Inferior parietal cortex (tissue), 1 donor: ENCODE data around the gene PSRC1.

Experiments
- DNase-seq: peaks from one replicate; pipeline ENCODE4 v3.0.0-alpha.2; 2016; ENCODE audit errors: extremely low spot score

PSRC1 gene

DNA sequence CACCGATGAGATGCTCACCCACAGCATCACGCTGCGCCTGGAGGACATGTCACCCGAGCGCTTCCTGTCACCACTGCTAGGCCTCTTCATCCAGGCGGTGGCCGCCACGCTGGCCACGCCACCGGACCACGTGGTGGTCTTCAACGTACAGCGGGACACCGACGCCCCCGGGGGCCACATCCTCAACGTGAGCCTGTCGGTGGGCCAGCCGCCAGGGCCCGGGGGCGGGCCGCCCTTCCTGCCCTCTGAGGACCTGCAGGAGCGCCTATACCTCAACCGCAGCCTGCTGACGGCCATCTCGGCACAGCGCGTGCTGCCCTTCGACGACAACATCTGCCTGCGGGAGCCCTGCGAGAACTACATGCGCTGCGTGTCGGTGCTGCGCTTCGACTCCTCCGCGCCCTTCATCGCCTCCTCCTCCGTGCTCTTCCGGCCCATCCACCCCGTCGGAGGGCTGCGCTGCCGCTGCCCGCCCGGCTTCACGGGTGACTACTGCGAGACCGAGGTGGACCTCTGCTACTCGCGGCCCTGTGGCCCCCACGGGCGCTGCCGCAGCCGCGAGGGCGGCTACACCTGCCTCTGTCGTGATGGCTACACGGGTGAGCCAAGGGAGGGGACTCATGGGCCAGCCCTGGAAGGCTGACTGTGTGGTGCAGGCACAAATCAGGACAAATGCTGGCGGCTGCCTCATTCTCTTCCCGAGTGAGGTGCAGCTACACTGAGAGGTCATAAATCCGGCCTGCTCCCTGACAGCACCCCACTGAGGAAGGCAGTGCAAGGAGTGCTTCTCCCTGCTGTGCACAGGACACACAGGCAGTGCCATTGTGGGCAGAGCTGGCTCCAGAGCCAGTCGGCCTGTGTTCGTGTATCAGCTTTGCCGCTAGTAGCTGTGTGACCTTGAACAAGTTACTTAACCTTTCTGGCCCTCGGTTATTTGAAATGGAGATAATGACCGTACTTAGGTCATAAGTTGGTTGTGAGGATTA is 24.2 kb downstream of the PSRC1 start:
- no peak for DNase-seq

DNA sequence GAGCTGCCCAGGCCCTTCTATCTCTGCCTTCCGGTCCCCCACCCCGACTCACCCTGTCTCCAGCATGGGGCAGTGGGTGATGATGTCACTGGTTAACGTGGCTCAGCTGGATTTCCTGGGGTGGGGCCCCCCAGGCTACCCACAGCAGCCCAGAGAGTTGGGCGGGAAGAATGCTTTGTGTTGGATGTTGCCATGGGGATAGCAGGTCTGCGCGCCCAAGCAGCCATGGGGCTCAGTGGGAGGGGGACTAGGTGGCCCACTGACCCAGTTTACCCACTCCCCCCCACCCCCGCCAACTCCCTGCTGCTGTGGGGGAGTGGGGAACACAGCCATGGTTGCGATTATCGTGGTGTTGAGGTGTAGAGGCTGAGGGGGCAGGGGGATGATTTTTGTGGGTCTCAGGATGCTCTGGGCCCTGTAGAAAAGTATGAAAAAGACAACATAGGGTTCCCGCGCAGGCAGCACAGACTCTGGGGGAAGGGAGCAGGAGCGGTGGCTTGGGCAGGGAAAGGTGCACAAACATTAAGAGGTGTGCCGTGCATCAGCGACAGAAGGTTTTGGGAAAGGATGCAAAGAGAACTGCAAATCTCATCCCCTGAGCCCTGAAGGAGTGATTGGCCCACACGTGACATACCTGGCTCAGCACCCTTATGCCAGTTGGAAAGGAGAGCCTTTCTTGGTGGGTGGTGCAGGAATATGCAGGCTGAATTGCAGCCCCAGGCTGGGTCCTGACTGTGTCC is 25.1 kb downstream of the PSRC1 start:
- DNase-seq: no peak

DNA sequence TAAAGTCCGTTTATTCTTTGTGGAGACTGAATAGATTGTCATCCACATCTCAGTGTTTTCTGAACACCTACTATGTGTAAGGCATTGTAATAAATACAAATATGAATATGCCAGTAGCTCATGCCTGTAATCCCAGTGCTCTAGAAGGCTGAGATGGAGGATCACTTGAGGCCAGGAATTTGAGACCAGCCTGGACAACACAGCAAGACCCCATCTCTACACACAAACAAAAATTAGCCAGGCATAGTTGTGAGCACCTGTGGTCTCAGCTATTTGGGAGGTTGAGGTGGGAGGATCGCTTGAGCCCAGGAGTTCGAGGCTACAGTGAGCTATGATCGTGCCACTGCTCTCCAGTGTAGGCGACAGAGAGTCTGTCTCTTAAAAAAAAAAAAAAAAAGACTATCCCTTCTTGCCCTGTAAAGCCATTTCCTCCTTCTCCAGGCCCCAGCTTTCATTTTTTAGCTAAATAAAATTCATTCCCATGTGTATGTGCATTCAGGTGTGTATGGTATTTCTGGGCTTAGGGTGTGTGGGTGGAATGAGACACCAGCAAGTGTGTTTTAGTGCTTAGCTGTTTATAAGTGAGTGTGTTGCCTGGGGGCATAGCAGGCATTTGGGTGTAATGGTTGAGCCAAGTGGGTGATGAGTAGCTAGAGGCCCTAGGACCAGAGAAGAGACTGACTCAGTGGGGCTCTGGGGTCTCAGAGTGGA is 25.8 kb downstream of the PSRC1 start:
- no peak for DNase-seq

DNA sequence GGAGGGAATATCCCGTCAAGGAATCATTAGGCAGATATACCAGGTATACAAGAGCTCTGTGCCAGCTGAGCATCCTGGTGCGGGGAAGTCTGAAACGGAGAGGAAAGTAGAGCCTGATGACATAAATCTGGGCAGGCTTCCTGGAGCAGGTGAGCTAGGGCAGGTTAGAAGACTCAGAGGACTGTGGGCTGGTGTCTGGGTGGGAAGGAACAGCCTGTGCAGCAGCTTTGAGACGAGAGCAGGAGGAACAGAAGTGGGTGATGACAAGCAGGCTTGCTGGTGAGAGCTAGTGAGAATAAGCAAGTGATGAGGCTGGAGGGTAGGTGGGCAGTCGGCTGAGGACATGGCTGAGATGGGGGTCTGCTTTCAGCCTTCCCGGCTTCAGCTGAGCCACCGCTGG is 26.9 kb downstream of the PSRC1 start:
- no peak for DNase-seq

DNA sequence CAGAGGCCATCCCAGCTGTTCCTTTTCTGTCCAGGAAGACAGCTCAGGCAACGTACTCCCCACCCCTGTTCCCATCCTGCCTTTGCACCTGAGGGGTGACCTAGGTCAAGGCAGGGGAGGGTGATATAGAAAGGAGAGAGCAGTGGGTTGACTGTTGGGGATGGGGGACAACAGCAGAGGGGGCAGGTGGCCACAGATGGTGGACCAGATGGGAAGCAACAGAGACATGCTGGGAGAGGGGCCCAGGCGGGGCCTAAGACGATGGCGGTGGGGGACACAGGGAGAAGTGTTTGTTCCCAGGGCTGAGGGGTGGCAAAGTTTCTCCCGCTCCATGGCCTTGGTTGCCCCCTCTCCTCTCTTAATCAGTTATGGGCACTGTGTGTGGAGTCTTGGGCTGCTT is 27.3 kb downstream of the PSRC1 start:
- DNase-seq: no peak

DNA sequence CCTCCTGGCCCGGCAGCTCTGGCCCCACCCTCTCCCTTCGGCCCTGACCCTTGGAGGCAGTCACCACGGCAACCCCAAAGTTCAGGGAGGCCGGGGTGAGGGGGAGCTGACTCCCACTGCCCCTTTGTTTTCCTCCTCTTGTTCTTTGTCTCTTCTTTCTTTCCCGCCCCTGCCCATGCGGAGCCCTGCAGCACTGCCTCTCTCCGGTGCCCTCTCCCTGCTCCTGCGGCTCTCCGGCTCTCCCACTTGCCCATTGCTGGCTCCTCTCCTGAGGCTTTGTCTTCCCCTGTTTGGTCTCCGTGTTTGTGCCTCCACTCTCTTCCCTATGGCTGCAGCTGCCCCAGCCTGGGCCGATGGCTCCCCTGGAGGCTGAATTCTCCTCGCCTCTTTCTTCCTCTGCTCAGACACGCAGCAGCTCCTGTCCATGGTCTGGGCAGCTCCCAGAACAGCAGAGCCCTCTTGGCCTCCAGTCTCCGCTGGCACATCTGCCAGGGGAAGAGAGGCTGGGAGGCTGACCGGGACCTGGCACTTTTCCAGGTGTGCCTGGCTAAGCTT is 27.8 kb downstream of the PSRC1 start:
- no peak for DNase-seq

DNA sequence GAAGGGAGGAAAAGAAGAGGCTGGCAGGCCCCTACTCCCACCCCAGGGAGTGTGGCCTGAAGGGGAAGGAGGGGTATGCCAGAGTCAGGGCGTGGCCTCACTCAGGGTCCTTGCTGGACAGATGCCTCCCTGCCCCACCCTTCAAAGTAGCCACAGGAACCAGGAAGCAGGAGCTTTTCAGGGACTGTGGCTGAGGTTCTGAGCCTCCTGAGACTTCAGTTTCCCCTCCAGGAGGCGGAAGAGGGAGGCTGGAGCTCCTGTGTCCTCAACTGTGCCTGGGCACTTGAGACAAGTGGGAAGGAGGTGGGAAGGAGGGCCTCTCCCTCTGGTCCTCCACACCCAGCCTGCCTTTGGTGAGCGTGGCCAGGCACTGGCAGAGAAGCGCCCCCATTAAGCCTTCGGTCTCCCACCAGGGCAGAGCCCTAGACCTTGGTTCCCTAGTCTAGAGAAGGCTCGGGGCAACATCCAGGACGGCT is 28.3 kb downstream of the PSRC1 start:
- no peak for DNase-seq

DNA sequence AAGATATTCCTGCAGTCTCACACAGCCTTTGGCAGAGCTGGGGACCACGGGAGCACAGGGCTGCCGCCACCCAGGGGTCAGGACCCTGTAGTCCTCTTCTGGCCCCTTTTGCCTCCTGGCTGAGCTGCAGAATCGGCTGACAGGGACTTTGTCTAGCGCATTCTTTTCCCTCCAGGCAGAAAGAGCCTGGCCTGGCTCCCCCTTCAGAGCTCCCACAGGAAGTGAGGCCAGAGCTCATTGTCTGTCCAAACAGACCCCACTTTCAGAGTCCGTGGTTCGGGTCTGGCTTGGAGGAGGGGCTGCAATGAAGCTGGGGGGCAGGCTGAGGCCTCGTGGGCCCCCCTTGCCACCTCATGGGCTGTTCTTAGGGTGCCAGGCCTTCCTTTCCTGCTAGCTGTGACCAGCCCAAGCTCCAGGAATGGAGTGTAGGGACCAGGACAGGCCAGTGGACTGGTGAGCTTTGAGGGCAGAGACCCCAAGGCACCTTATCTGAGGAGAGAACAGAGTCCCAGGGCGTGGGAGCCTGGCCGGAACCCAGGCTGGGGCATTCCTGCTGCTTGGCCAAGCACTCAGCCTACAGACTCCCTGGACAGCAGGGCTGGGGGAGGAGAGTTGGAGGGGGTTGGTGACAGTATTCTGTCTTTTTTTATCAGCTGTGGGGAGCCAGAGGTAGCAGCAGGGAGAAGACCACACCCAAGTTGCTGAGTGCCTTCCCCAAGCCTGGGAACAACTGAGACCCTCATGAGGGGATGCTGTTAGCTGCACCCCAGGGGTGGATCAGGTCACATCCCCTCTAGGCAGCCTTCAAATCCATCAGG is 28.9 kb downstream of the PSRC1 start:
- DNase-seq: no peak

DNA sequence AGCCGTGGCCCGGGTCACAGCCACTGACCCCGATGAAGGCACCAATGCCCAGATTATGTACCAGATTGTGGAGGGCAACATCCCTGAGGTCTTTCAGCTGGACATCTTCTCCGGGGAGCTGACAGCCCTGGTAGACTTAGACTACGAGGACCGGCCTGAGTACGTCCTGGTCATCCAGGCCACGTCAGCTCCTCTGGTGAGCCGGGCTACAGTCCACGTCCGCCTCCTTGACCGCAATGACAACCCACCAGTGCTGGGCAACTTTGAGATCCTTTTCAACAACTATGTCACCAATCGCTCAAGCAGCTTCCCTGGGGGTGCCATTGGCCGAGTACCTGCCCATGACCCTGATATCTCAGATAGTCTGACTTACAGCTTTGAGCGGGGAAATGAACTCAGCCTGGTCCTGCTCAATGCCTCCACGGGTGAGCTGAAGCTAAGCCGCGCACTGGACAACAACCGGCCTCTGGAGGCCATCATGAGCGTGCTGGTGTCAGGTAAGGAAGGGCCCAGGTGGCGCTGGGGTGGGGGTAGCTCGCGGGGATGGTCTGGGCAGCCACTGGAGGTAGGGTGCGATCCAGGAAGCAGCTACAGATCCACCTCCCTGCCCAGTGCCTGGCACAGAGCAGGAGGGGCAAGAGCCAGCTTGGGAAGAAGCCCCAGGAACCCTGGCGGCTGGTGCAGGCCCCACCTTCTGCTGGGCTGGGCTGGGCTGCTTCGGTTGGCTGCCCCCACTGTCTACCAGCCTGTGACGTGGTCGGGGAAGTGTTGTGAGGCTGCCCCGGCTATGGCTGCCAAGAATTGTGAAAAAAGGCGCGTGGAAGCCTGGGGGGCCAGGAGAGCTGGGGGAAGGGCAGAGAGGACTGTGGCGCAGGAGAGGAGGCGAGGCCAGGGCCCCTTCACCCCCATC is 29.8 kb downstream of the PSRC1 start:
- DNase-seq: no peak

DNA sequence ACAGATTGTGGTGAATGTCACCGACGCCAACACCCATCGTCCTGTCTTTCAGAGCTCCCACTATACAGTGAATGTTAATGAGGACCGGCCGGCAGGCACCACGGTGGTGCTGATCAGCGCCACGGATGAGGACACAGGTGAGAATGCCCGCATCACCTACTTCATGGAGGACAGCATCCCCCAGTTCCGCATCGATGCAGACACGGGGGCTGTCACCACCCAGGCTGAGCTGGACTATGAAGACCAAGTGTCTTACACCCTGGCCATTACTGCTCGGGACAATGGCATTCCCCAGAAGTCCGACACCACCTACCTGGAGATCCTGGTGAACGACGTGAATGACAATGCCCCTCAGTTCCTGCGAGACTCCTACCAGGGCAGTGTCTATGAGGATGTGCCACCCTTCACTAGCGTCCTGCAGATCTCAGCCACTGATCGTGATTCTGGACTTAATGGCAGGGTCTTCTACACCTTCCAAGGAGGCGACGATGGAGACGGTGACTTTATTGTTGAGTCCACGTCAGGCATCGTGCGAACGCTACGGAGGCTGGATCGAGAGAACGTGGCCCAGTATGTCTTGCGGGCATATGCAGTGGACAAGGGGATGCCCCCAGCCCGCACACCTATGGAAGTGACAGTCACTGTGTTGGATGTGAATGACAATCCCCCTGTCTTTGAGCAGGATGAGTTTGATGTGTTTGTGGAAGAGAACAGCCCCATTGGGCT is 30.6 kb downstream of the PSRC1 start:
- no peak for DNase-seq

DNA sequence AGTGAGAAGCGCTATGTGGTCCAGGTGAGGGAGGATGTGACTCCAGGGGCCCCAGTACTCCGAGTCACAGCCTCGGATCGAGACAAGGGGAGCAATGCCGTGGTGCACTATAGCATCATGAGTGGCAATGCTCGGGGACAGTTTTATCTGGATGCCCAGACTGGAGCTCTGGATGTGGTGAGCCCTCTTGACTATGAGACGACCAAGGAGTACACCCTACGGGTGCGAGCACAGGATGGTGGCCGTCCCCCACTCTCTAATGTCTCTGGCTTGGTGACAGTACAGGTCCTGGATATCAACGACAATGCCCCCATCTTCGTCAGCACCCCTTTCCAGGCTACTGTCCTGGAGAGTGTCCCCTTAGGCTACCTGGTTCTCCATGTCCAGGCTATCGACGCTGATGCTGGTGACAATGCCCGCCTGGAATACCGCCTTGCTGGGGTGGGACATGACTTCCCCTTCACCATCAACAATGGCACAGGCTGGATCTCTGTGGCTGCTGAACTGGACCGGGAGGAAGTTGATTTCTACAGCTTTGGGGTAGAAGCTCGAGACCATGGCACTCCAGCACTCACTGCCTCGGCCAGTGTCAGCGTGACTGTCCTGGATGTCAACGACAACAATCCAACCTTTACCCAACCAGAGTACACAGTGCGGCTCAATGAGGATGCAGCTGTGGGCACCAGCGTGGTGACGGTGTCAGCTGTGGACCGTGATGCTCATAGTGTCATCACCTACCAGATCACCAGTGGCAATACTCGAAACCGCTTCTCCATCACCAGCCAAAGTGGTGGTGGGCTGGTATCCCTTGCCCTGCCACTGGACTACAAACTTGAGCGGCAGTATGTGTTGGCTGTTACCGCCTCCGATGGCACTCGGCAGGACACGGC is 31.4 kb downstream of the PSRC1 start:
- no peak for DNase-seq

DNA sequence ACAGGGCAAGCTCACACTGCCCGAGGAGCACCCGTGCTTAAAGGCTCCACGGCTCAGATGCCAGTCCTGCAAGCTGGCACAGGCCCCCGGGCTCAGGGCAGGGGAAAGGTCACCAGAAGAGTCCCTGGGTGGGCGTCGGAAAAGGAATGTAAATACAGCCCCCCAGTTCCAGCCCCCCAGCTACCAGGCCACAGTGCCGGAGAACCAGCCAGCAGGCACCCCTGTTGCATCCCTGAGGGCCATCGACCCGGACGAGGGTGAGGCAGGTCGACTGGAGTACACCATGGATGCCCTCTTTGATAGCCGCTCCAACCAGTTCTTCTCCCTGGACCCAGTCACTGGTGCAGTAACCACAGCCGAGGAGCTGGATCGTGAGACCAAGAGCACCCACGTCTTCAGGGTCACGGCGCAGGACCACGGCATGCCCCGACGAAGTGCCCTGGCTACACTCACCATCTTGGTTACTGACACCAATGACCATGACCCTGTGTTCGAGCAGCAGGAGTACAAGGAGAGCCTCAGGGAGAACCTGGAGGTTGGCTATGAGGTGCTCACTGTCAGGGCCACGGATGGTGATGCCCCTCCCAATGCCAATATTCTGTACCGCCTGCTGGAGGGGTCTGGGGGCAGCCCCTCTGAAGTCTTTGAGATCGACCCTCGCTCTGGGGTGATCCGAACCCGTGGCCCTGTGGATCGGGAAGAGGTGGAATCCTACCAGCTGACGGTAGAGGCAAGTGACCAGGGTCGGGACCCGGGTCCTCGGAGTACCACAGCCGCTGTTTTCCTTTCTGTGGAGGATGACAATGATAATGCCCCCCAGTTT is 32.3 kb downstream of the PSRC1 start:
- DNase-seq: no peak

DNA sequence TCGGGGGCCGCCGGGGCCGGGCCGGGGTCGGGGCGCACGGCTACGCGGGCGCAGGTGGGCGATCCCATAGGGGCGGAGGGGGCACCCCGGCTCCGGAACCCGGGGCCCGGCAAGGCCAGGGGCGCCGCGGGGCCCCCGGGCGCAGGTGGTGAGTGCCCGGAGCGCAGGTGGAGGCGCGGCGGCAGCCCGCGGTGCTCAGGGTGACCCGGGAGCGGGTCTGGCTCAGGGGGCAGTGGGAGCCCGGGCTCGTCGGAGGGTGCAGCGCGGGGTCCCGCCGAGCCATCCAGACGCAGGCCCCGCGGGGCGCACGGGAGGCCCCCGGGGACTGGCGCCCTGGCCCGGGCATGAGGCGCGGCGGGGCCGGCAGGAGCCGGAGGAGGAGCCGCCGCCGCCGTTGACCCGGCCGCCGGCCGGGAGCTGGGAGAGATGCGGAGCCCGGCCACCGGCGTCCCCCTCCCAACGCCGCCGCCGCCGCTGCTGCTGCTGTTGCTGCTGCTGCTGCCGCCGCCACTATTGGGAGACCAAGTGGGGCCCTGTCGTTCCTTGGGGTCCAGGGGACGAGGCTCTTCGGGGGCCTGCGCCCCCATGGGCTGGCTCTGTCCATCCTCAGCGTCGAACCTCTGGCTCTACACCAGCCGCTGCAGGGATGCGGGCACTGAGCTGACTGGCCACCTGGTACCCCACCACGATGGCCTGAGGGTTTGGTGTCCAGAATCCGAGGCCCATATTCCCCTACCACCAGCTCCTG is 33.1 kb downstream of the PSRC1 start:
- no peak for DNase-seq

DNA sequence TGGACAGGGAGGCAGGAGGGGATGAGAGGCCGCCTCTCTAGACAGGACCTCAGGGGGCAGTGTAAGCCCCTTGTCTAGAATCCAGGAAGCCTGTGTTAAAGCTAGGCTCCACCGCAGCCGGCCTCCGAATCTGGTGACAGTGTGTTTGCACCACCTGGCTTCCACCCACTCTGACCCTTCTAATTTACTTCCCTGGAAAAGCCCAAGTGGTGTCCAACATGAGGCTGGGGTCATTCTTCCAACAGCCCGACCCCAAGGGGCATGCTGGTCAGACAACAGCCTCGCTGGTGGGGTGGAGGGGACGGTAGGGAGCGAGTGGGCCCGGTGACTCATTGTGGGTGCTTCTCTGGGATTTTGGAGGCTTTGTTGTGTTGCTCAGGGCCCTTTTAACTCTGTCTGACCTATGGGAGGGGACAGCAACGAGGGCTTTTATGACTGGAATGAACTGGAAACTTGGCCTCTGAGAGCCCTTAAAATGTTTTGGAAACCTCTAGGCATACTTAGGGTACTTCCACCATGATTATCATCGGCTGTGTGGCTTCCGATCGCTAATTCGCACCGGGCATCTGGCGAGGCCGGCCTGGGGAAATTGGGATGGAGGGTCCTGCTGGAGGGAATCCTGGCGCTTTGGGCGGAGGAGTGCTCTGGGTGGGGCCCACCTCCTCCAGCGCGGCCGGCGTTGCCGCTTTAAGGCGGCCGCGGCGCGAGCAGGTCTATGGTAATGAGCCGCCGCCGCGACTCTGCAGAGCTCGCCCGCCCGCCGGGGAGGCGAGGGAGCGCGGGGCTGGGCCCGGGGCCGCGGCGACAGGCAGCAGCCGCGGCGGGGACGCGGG is 33.9 kb downstream of the PSRC1 start, which contains the start of gene CELSR2:
CELSR2 (plus strand) TSS at position 743 of the 833 bp plus-strand sequence. CDS start 541 bp downstream, outside the sequence.
- DNase-seq: peak; percentile 74

DNA sequence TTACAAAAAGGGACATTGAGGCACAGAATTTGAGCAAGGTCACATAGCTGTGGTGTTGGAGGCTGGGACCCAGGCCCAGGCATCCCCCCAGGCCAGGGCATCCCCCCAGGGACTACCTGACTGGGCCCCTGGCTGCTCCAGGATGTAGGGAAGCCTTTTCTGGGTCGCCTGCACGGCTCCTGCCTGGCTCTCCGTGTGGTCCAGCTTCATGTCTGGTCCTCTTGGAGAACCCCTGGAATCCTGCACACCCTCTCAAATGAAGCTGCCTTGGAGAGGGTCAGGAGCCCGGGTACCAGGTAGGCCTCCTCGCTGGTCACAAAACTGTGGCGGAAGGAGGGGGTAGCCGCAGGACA is 34.5 kb downstream of the PSRC1 start:
- no peak for DNase-seq
